KMS-11 (cell line): ENCODE results near the gene ALKAL2.

Experiments used
- H2AFZ ChIP-seq: fragments of 200-600 bp; sonication (generic); 2 replicates; pipeline ENCODE4 v1.6.1; 2016; ENCODE audit warnings: antibody characterized with exemption, mixed run types, low read depth
- H3K27ac ChIP-seq: fragments of 200-600 bp; sonication (generic); 2 replicates; pipeline ENCODE4 v1.6.1; 2016; ENCODE audit warnings: mild to moderate bottlenecking, mixed run types
- H3K27me3 ChIP-seq: fragments of 200-600 bp; sonication (generic); 2 replicates; pipeline ENCODE4 v1.6.1; 2017; ENCODE audit warnings: mild to moderate bottlenecking, low read depth, mixed run types, moderate library complexity; ENCODE audit not compliant: insufficient read depth
- H3K36me3 ChIP-seq: fragments of 200-600 bp; sonication (generic); 2 replicates; pipeline ENCODE4 v1.6.1; 2017; ENCODE audit warnings: mild to moderate bottlenecking, mixed run types; ENCODE audit not compliant: insufficient read depth
- H3K4me1 ChIP-seq: fragments of 200-600 bp; sonication (generic); 2 replicates; pipeline ENCODE4 v1.6.1; 2016; ENCODE audit warnings: mild to moderate bottlenecking, low read depth, mixed run types; ENCODE audit not compliant: poor library complexity, severe bottlenecking
- H3K4me2 ChIP-seq: fragments of 200-600 bp; sonication (generic); 2 replicates; pipeline ENCODE4 v1.7.0; 2016; ENCODE audit warnings: mild to moderate bottlenecking, mixed run types
- H3K4me3 ChIP-seq: fragments of 200-600 bp; sonication (generic); IDR thresholded peaks from 2 replicates; pipeline ENCODE4 v1.6.1; 2017; ENCODE audit warnings: low read depth, low read length, mixed read lengths; ENCODE audit not compliant: insufficient read depth
- H3K79me2 ChIP-seq: fragments of 200-600 bp; sonication (generic); 2 replicates; pipeline ENCODE4 v1.6.1; 2016; ENCODE audit warnings: low read depth, mixed run types; ENCODE audit not compliant: insufficient read depth
- H3K9ac ChIP-seq: fragments of 200-600 bp; sonication (generic); 2 replicates; pipeline ENCODE4 v1.6.1; 2016; ENCODE audit warnings: mild to moderate bottlenecking, mixed run types
- H4K20me1 ChIP-seq: fragments of 200-600 bp; sonication (generic); 2 replicates; pipeline ENCODE4 v1.6.1; 2016; ENCODE audit warnings: mild to moderate bottlenecking, mixed run types; ENCODE audit not compliant: insufficient read depth
- CTCF ChIP-seq: fragments of 200-600 bp; sonication (generic); conservative IDR thresholded peaks from 2 replicates; pipeline ENCODE4 v1.6.1; 2017; ENCODE audit warnings: low read depth, mild to moderate bottlenecking, antibody characterized with exemption, low read length, moderate library complexity, mixed read lengths

The ALKAL2 gene

GRCh38 chr2:286035-286434, 1.9 kb downstream of the ALKAL2 start:
- Histone ChIP-seq H2AFZ (no peak overlapping the region), H3K4me3 (no peak overlapping the region), H4K20me1 (no peaks in the 10 kb centered on the region), H3K4me1 (no peaks in the 10 kb centered on the region), H3K27me3 (no peaks in the 10 kb centered on the region), H3K79me2 (no peaks in the 10 kb centered on the region), H3K9ac (no peak overlapping the region), H3K27ac (no peak overlapping the region), H3K36me3 (no peaks in the 10 kb centered on the region), H3K4me2 (no peak overlapping the region)
- no peak for TF ChIP-seq CTCF

- H3K4me2 ChIP-seq, result no peak overlapping the region
- no peaks in the 10 kb centered on the region for H3K27me3 ChIP-seq
- no peaks in the 10 kb centered on the region for H4K20me1 ChIP-seq
- H3K4me1 ChIP-seq, result no peaks in the 10 kb centered on the region
- no peaks in the 10 kb centered on the region for H3K36me3 ChIP-seq
- H3K4me3 ChIP-seq, result no peak overlapping the region
- no peak overlapping the region for H3K9ac ChIP-seq
- no peak overlapping the region for H3K27ac ChIP-seq
- no peak overlapping the region for H2AFZ ChIP-seq
- H3K79me2 ChIP-seq, result no peaks in the 10 kb centered on the region
- TF ChIP-seq CTCF, result no peak
Observed at GRCh38 chr2:285531-285930, 2.4 kb downstream of the ALKAL2 start.

DNA sequence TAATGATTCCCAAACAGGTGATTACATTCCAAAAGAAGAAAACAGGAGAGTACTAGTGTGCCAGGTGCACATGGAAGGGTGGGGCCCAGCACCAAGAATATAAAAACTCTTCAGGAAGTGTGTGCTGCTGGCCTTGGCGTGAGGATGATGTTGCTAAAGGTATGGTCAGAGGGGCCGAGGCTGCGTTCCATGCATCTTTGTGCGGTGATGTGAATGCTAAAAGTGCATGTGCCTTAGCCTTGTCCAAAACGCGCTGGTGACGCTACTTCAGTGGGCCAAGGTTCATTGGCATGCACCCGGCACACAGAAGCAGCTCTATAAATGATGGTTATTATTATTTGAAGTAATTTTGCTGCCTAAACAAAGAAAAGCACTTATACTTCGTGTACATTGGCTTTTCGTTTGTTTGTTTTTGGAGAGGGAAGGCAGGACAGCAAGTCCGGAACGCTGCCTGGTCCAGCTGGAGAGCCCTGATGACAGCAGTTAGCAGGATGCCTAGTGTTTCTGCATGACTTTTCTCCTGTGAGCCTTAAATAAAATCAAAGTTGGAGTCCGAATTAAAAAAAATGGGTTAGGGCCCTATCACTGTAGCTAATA, 2.9 kb downstream of the ALKAL2 start:
- Histone ChIP-seq H2AFZ (no peak overlapping the region), H3K9ac (no peak overlapping the region), H3K36me3 (no peaks in the 10 kb centered on the region), H3K27me3 (no peaks in the 10 kb centered on the region), H3K4me1 (no peaks in the 10 kb centered on the region), H3K4me3 (no peak overlapping the region), H3K27ac (no peak overlapping the region), H4K20me1 (no peaks in the 10 kb centered on the region), H3K4me2 (no peak overlapping the region), H3K79me2 (no peaks in the 10 kb centered on the region)
- TF ChIP-seq CTCF, result no peak

DNA sequence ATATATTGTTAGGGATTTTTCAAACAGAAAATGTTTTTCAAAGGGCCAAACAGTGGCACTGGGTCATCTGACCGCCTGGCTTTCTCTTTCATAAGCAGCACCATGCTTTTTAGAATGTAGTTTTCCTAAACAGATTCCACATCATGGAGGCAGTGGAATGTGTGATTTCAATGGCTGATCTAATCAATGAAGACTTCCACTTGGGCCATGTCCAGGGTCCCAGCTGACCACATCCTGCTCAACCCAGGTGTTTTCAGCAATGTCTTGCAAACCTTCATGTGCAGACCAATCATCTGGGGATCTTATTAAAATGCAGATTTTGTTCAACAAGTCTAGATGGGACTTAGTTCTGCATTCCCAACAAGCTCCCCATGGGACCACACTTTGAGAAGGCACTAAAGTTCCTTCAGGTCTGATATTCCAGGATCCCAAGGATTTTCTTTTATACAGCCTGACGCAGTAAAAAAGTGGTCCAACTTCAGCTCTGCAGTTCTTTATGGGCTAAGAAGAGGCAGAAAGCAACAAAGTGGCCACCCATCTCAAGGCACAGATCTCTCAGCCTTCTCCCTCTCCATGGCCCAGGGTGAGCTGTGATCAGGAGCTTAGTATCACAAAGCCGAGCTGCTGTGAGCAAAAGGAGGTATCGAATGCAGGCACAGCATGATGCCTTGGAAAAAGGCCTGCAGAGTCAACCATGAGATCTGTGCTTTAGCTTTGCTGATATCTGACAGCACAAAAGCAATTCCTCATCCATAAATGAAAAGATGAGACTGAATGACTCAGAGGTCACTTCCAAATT, 3.7 kb downstream of the ALKAL2 start:
- H3K9ac ChIP-seq, result no peak overlapping the region
- no peaks in the 10 kb centered on the region for H3K36me3 ChIP-seq
- no peaks in the 10 kb centered on the region for H3K4me1 ChIP-seq
- TF ChIP-seq CTCF, result no peak
- no peak overlapping the region for H2AFZ ChIP-seq
- H3K79me2 ChIP-seq, result no peaks in the 10 kb centered on the region
- H3K27me3 ChIP-seq, result no peaks in the 10 kb centered on the region
- H3K27ac ChIP-seq, result no peak overlapping the region
- no peak overlapping the region for H3K4me2 ChIP-seq
- no peaks in the 10 kb centered on the region for H4K20me1 ChIP-seq
- H3K4me3 ChIP-seq, result no peak overlapping the region
